CD4-positive, alpha-beta memory T cell (primary cell): ENCODE measurements around the gene NDUFAF8. TPM values are rescaled to one million over a fixed set of nuclear protein-coding genes. Genes with fewer than 3 reads are reported as not detected.

Experiments
- CTCF ChIA-PET: fragments of 350-600 bp; sonication (Branson Sonifier 250); formaldehyde crosslinking; loops from one replicate; lab custom pipeline; 2021; ENCODE audit warnings: inconsistent platforms; ENCODE audit not compliant: partially characterized antibody; lab: Charles Lee
- POLR2A ChIA-PET: fragments of 350-600 bp; sonication (Branson Sonifier 250); formaldehyde crosslinking; loops from one replicate; lab custom pipeline; 2021; ENCODE audit not compliant: partially characterized antibody; lab: Charles Lee
- DNase-seq, 5 donors: peaks; one replicate each; pipeline versions ENCODE4 v3.0.0 to v3.0.0-alpha.2; 2020 to 2022; ENCODE audit warnings: mixed read lengths in 1 of 5
- H3K27ac ChIP-seq: one replicate; pipeline ENCODE4 v1.7.0; 2013; ENCODE audit warnings: low read depth, low read length
- H3K27me3 ChIP-seq: 2 replicates; pipeline ENCODE4 v1.7.0; 2013; ENCODE audit warnings: mild to moderate bottlenecking, low read length, moderate library complexity; ENCODE audit not compliant: insufficient read depth
- H3K36me3 ChIP-seq: 2 replicates; pipeline ENCODE4 v1.7.0; 2013; ENCODE audit warnings: mild to moderate bottlenecking, low read length, moderate library complexity; ENCODE audit not compliant: insufficient read depth
- H3K4me1 ChIP-seq: 2 replicates; pipeline ENCODE4 v1.7.0; 2013; ENCODE audit warnings: mild to moderate bottlenecking, low read length, moderate library complexity; ENCODE audit not compliant: insufficient read depth
- H3K4me3 ChIP-seq, 2 donors: one replicate each; pipeline ENCODE4 v1.7.0; 2013; ENCODE audit warnings: low read length in 2 of 2, mild to moderate bottlenecking in 1 of 2
- H3K9me3 ChIP-seq, 2 donors: one replicate each; pipeline ENCODE4 v1.7.0; 2013; ENCODE audit warnings: low read length in 2 of 2, control low read depth in 1 of 2; ENCODE audit not compliant: control insufficient read depth in 1 of 2
- H3K27ac Mint-ChIP-seq, 7 donors: one replicate each; pipeline ENCODE4 v1.8.0; 2020 to 2021; ENCODE audit warnings: mixed read lengths in 7 of 7, mild to moderate bottlenecking in 6 of 7, inconsistent platforms in 3 of 7, moderate library complexity in 3 of 7
- H3K27me3 Mint-ChIP-seq, 2 donors: one replicate each; pipeline ENCODE4 v1.8.0; 2020 to 2021; ENCODE audit warnings: mixed read lengths in 2 of 2
- H3K36me3 Mint-ChIP-seq, 2 donors: one replicate each; pipeline ENCODE4 v1.8.0; 2020 to 2021; ENCODE audit warnings: mixed read lengths in 2 of 2, inconsistent platforms in 1 of 2, mild to moderate bottlenecking in 1 of 2
- H3K4me1 Mint-ChIP-seq, 4 donors: one replicate each; pipeline ENCODE4 v1.8.0; 2020 to 2021; ENCODE audit warnings: mixed read lengths in 4 of 4, mild to moderate bottlenecking in 1 of 4
- H3K4me3 Mint-ChIP-seq, 8 donors: one replicate each; pipeline ENCODE4 v1.8.0; 2020 to 2021; ENCODE audit warnings: mixed read lengths in 8 of 8, mild to moderate bottlenecking in 7 of 8, moderate library complexity in 6 of 8, inconsistent platforms in 3 of 8
- H3K9me3 Mint-ChIP-seq, 8 donors: one replicate each; pipeline ENCODE4 v1.8.0; 2020 to 2021; ENCODE audit warnings: mixed read lengths in 8 of 8, mild to moderate bottlenecking in 5 of 8, inconsistent platforms in 3 of 8, moderate library complexity in 1 of 8
- intact Hi-C: fragments of 100-400 bp; cut with micrococcal nuclease; formaldehyde crosslinking; loops from one replicate; pipeline ENCODE4 v1.15.1; 2023
- polyA plus RNA-seq, 2 donors: library from polyadenylated mRNA; unstranded; fragments of 300-500 nt; fragmentation: Illumina TruSeq; gene quantifications; one replicate each; pipeline ENCODE4 v1.2.3, GENCODE V29; 2021
- total RNA-seq, 2 experiments: library from RNA; stranded (reverse); gene quantifications; one replicate each; pipeline ENCODE4 v1.2.3, GENCODE V29; 2021

NDUFAF8 gene
- total and polyA plus RNA-seq, 4 experiments from 2014 or later, result 40.1 to 78.6 (median 54.8) TPM

GRCh38 chr17:81245024-81245664, 6.0 kb downstream of the NDUFAF8 start:
- H3K27ac Mint-ChIP-seq, result peak overlapping the region in 2 of 7 donors; percentile 32 to 46
- H3K9me3 Mint-ChIP-seq, result peaks cover 0 to 1% (median 0%) of the 10 kb centered on the region in 8 donors
- peaks cover 0 to 2% of the 10 kb centered on the region in 2 donors for H3K36me3 Mint-ChIP-seq
- H3K4me3 Mint-ChIP-seq, result no peak overlapping the region
- Histone ChIP-seq H3K27ac (no peak overlapping the region), H3K9me3 (no peaks in the 10 kb centered on the region), H3K36me3 (peaks cover under 1% of the 10 kb centered on the region), H3K4me1 (peaks cover 8% of the 10 kb centered on the region), H3K4me3 (no peak overlapping the region), H3K27me3 (no peaks in the 10 kb centered on the region)
- CTCF ChIA-PET, result no interaction called here
- intact Hi-C loops, result no loop called here
- no peaks in the 10 kb centered on the region for H3K27me3 Mint-ChIP-seq
- POLR2A ChIA-PET, result no interaction called here
- no peak for DNase-seq
- peaks cover 2 to 21% (median 10%) of the 10 kb centered on the region in 4 donors for H3K4me1 Mint-ChIP-seq

- ChIA-PET CTCF (no interaction called here), POLR2A (no interaction called here)
- peaks cover 3 to 5% of the 10 kb centered on the region in 2 donors for H3K36me3 Mint-ChIP-seq
- H3K36me3 ChIP-seq, result peaks cover 7% of the 10 kb centered on the region
- peak in 1 of 5 donors; percentile 3 for DNase-seq
- H3K9me3 ChIP-seq, result no peaks in the 10 kb centered on the region
- no peaks in the 10 kb centered on the region for H3K27me3 Mint-ChIP-seq
- H3K4me3 Mint-ChIP-seq, result no peak overlapping the region
- peaks cover 1% of the 10 kb centered on the region for H3K4me1 ChIP-seq
- H3K4me3 ChIP-seq, result no peak overlapping the region
- H3K9me3 Mint-ChIP-seq, result peaks cover 0 to 1% (median 0%) of the 10 kb centered on the region in 8 donors
- H3K4me1 Mint-ChIP-seq, result peaks cover 2 to 17% (median 7%) of the 10 kb centered on the region in 4 donors
- intact Hi-C loops, result no loop called here
- no peak overlapping the region for H3K27ac ChIP-seq
- no peaks in the 10 kb centered on the region for H3K27me3 ChIP-seq
- H3K27ac Mint-ChIP-seq, result no peak overlapping the region
Measured at GRCh38 chr17:81245665-81246342, 6.7 kb downstream of the NDUFAF8 start.

DNA sequence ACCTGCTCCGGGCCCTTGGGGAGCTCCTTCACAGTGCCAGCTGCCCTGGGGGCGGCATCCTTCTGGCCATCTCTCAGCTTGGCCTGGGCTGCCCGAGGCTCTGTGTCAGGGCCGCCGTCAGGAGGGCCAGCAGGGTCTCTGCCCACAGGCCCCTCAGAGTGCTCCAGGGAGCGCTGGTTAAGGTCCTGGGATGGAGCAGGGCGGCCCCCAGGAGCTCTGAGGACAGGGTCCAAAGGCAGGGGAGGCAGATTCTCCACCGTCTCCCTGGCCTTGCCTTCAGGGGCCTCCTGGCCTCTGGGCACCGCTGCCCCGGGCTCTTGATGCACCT, 7.2 kb downstream of the NDUFAF8 start:
- ChIA-PET POLR2A (no interaction called here), CTCF (no interaction called here)
- no peaks in the 10 kb centered on the region for H3K27me3 Mint-ChIP-seq
- intact Hi-C loops, result no loop called here
- no peak for DNase-seq
- H3K9me3 ChIP-seq, result no peaks in the 10 kb centered on the region
- H3K4me1 Mint-ChIP-seq, result peaks cover 2 to 14% (median 4%) of the 10 kb centered on the region in 4 donors
- H3K4me3 ChIP-seq, result no peak overlapping the region
- peaks cover 12% of the 10 kb centered on the region for H3K36me3 ChIP-seq
- no peak overlapping the region for H3K27ac ChIP-seq
- peaks cover 6 to 8% of the 10 kb centered on the region in 2 donors for H3K36me3 Mint-ChIP-seq
- no peak overlapping the region for H3K4me3 Mint-ChIP-seq
- no peaks in the 10 kb centered on the region for H3K27me3 ChIP-seq
- H3K9me3 Mint-ChIP-seq, result peaks cover 0 to 1% (median 0%) of the 10 kb centered on the region in 8 donors
- H3K27ac Mint-ChIP-seq, result no peak overlapping the region
- no peaks in the 10 kb centered on the region for H3K4me1 ChIP-seq

GRCh38 chr17:81246679-81247338, 7.7 kb downstream of the NDUFAF8 start:
- intact Hi-C loops, result no loop called here
- Histone ChIP-seq H3K36me3 (peaks cover 17% of the 10 kb centered on the region), H3K4me3 (no peak overlapping the region), H3K9me3 (no peaks in the 10 kb centered on the region), H3K27ac (no peak overlapping the region), H3K4me1 (no peaks in the 10 kb centered on the region), H3K27me3 (no peaks in the 10 kb centered on the region)
- ChIA-PET CTCF (no interaction called here), POLR2A (interaction anchor here (0.6 kb wide), 1 partner anchor 238 kb away, joined by 3 read pairs; no protein-coding TSS in a partner anchor)
- H3K9me3 Mint-ChIP-seq, result peaks cover 0 to 1% (median 0%) of the 10 kb centered on the region in 8 donors
- peaks cover 6 to 9% of the 10 kb centered on the region in 2 donors for H3K36me3 Mint-ChIP-seq
- H3K4me1 Mint-ChIP-seq, result peaks cover 0 to 14% (median 2%) of the 10 kb centered on the region in 4 donors
- H3K27ac Mint-ChIP-seq, result no peak overlapping the region
- DNase-seq, result no peak
- H3K4me3 Mint-ChIP-seq, result no peak overlapping the region
- H3K27me3 Mint-ChIP-seq, result no peaks in the 10 kb centered on the region

DNA sequence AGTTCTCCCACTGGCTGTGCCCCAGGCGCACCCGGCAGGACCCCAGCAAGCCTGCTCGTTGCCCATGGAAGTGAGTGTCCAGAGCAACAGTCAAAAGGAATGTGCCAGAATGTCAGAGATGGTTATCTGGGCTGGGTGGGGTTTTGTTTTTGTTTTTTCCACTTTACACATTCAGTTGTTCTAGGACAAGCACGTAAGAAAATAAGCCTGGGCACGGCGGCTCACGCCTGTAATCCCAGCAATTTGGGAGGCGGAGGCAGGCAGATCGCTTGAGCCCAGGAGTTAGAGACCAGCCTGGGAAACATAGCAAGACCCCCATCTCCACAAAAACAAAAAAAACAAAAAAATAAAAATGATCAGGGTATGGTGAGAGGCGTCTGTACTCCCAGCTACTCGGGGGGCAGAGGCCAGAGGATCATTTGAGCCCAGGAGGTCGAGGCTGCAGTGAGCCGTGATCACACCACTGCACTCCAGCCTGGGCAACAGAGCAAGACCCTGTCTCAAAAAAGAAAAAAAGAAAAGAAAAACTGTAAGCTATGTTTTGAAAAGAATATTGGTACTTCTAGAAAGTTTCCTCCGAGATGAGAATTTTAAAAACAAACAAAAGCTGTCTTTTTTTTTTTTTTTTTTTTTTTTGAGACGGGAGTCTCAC, 8.3 kb downstream of the NDUFAF8 start:
- POLR2A ChIA-PET, result interaction anchor here (0.6 kb wide), 1 partner anchor 237 kb away, joined by 3 read pairs; no protein-coding TSS in a partner anchor
- peaks cover 6 to 12% of the 10 kb centered on the region in 2 donors for H3K36me3 Mint-ChIP-seq
- no peak for DNase-seq
- no peak overlapping the region for H3K27ac ChIP-seq
- H3K9me3 ChIP-seq, result no peaks in the 10 kb centered on the region
- H3K4me3 ChIP-seq, result no peak overlapping the region
- H3K4me1 Mint-ChIP-seq, result peaks cover 0 to 12% (median 0%) of the 10 kb centered on the region in 4 donors
- CTCF ChIA-PET, result interaction anchor here (0.7 to 0.9 kb wide), 2 partner anchors 14 to 38 kb away, joined by 3 to 4 read pairs; no protein-coding TSS in a partner anchor
- H3K27me3 Mint-ChIP-seq, result no peaks in the 10 kb centered on the region
- no peak overlapping the region for H3K27ac Mint-ChIP-seq
- peaks cover 0 to 1% (median 0%) of the 10 kb centered on the region in 8 donors for H3K9me3 Mint-ChIP-seq
- intact Hi-C loops, result no loop called here
- no peaks in the 10 kb centered on the region for H3K27me3 ChIP-seq
- H3K4me1 ChIP-seq, result no peaks in the 10 kb centered on the region
- H3K36me3 ChIP-seq, result peaks cover 23% of the 10 kb centered on the region
- no peak overlapping the region for H3K4me3 Mint-ChIP-seq

GRCh38 chr17:81248649-81249048, 9.5 kb downstream of the NDUFAF8 start:
- no peak overlapping the region for H3K27ac Mint-ChIP-seq
- no peaks in the 10 kb centered on the region for H3K27me3 ChIP-seq
- no peak for DNase-seq
- no peak overlapping the region for H3K4me3 ChIP-seq
- H3K4me3 Mint-ChIP-seq, result no peak overlapping the region
- intact Hi-C loops, result no loop called here
- H3K27ac ChIP-seq, result no peak overlapping the region
- ChIA-PET POLR2A (no interaction called here), CTCF (no interaction called here)
- no peaks in the 10 kb centered on the region for H3K9me3 ChIP-seq
- H3K36me3 Mint-ChIP-seq, result peaks cover 11 to 21% of the 10 kb centered on the region in 2 donors
- H3K9me3 Mint-ChIP-seq, result peaks cover 0 to 1% (median 0%) of the 10 kb centered on the region in 8 donors
- H3K4me1 Mint-ChIP-seq, result peaks cover 5 to 17% (median 6%) of the 10 kb centered on the region in 4 donors
- no peaks in the 10 kb centered on the region for H3K27me3 Mint-ChIP-seq
- no peaks in the 10 kb centered on the region for H3K4me1 ChIP-seq
- peaks cover 28% of the 10 kb centered on the region for H3K36me3 ChIP-seq
